H1 (cell line): ENCODE data around the gene EPB42. TPM values are rescaled to one million over a fixed set of nuclear protein-coding genes. Genes with fewer than 3 reads are reported as not detected.

ENCODE experiments used
- CTBP2 ChIP-seq: IDR thresholded peaks from 2 replicates; pipeline ENCODE4 v1.7.0; 2011; ENCODE audit warnings: borderline replicate concordance, mild to moderate bottlenecking, moderate library complexity, mixed read lengths, low read length; ENCODE audit not compliant: insufficient read depth, insufficient read length
- POU5F1 ChIP-seq: IDR thresholded peaks from 2 replicates; pipeline ENCODE4 v1.6.1; 2011; ENCODE audit warnings: low read depth, mild to moderate bottlenecking, low read length, moderate library complexity
- RBBP5 ChIP-seq: IDR thresholded peaks from 2 replicates; pipeline ENCODE4 v1.7.1; 2012; ENCODE audit warnings: low read depth, mild to moderate bottlenecking, inconsistent platforms, low read length, moderate library complexity, borderline replicate concordance
- RFX5 ChIP-seq: IDR thresholded peaks from 2 replicates; pipeline ENCODE4 v1.6.1; 2011; ENCODE audit warnings: low read depth, low read length, improper control_type of control experiment, borderline replicate concordance
- RXRA ChIP-seq: IDR thresholded peaks from 2 replicates; pipeline ENCODE4 v1.6.1; 2011; ENCODE audit warnings: low read depth, mild to moderate bottlenecking, low read length, moderate library complexity; ENCODE audit not compliant: insufficient read depth
- TBP ChIP-seq: IDR thresholded peaks from 2 replicates; pipeline ENCODE4 v1.6.1; 2011; ENCODE audit warnings: low read depth, low read length, improper control_type of control experiment
- polyA plus RNA-seq, 7 experiments: library from polyadenylated mRNA; depleted of rRNA in 3 of 7; stranded (reverse) in 5 of 7; unstranded in 2 of 7; fragments of >200 nt in 5 of 7; fragments of 200-250 nt in 2 of 7; gene quantifications; 1 replicate in 5 of 7; 2 replicates in 1 of 7; 4 replicates in 1 of 7; pipeline versions ENCODE4 v1.2.1 to v1.2.3, GENCODE V29; 2011 to 2013; ENCODE audit warnings: missing spikeins in 2 of 7, mixed read lengths in 2 of 7
- total RNA-seq: library from RNA; stranded (reverse); fragmentation: NEBNext Ultra II Directional; extraction: Animal tissue kit (Norgen Biotek cat#: 25700); gene quantifications from 2 replicates; pipeline ENCODE4 v1.2.1, GENCODE V29; 2021

EPB42 gene
- total and polyA plus RNA-seq, 2 of the 8 experiments (the other 6 are each of a cell fraction or from before 2014, with no cell fraction given): not detected

DNA sequence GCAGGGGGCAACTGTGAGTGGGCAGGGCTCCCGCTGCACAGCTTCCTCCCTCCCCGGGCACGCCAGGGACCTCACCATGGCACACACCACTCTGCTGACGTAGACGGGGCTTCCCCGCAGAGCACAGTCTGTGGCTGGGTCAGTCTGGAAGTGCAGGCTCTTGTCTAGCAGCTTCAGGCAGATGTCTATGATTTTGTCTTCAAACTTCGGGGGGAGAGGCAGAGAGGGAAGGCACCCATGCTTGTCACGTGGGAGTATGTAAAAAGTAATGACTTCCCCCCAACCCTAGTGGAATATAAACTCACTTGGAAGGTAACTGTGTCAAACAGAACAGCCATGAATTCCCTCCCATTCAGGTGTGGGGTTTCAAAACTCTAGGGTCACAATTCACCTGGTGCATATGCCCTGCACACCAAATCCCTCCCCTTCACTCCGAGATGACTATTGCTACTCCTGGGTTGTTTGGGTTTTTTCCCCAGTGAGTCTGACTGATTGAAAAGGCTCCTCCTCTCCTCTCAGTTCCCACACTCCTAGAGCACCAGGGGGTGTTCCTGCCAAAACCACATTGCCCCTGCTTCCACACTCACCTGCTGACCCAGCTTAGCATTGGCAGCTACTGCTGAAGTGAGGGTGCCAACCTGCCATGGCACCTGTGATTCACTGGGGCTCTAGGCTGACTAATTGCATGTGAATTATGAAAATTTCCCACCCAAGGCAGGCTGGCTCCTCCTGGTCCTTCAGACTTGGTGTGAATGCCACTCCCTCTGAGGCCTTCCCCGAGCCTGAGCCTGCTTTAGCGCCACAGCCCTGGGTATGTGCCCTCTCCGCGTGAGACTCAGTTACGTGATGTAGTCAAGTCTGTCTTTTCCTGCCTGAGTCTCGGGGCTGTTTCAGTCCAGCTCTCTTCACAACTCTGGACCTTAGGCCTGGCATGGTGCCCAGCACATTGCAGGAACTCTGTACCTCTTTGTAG is 32.9 kb upstream of the EPB42 start (continued):
- TF ChIP-seq CTBP2: no peak
- no peak for TF ChIP-seq RBBP5
- TF ChIP-seq RFX5: no peak
- TF ChIP-seq RXRA: no peak
- TF ChIP-seq POU5F1: no peak
- TF ChIP-seq TBP: no peak
